Aorta (tissue), 5 donors: ENCODE results near the gene METTL26. TPM values are rescaled to one million over a fixed set of nuclear protein-coding genes. Genes with fewer than 3 reads are reported as not detected.

Experiments
- ATAC-seq: fragments of 200-7000 bp; cut with Tn5 transposase; one replicate; pipeline ENCODE4 v1.9.1; 2022; ENCODE audit warnings: moderate library complexity; ENCODE audit not compliant: low FRiP score
- DNase-seq, 2 donors: peaks; one replicate each; pipeline ENCODE4 v3.0.0-alpha.2; 2020
- H3K27ac ChIP-seq, 2 donors: one replicate each; pipeline ENCODE4 v1.5.1; 2013; ENCODE audit warnings: low read length in 2 of 2, mild to moderate bottlenecking in 2 of 2, moderate library complexity in 2 of 2, control low read depth in 1 of 2, inconsistent platforms in 1 of 2, low read depth in 1 of 2
- H3K27me3 ChIP-seq, 2 donors: one replicate each; pipeline ENCODE4 v1.6.1; 2013; ENCODE audit warnings: control low read depth in 1 of 2, low read length in 1 of 2, mild to moderate bottlenecking in 1 of 2, moderate library complexity in 1 of 2; ENCODE audit not compliant: insufficient read depth in 2 of 2, control insufficient read depth in 1 of 2
- H3K36me3 ChIP-seq, 2 donors: one replicate each; pipeline ENCODE4 v1.6.1; 2013; ENCODE audit warnings: control low read depth in 1 of 2, low read length in 1 of 2, mild to moderate bottlenecking in 1 of 2; ENCODE audit not compliant: insufficient read depth in 2 of 2, control insufficient read depth in 1 of 2
- H3K4me1 ChIP-seq, 2 donors: one replicate each; pipeline ENCODE4 v1.6.1; 2013; ENCODE audit warnings: low read length in 2 of 2, control low read depth in 1 of 2, mild to moderate bottlenecking in 1 of 2, moderate library complexity in 1 of 2; ENCODE audit not compliant: insufficient read depth in 2 of 2, control insufficient read depth in 1 of 2
- H3K4me3 ChIP-seq, 2 donors: one replicate each; pipeline ENCODE4 v1.5.1; 2013; ENCODE audit warnings: low read length in 2 of 2, control low read depth in 1 of 2, mild to moderate bottlenecking in 1 of 2
- H3K9me3 ChIP-seq: one replicate; pipeline ENCODE4 v1.6.1; 2013; ENCODE audit warnings: mild to moderate bottlenecking, low read length; ENCODE audit not compliant: control insufficient read depth
- WGBS, 2 donors: extraction: QIAGEN DNeasy Blood & Tissue Kit; methylation state at CpG; one replicate each; pipeline ENCODE4 v1.1.7; 2013; 5-methylcytosine and 5-hydroxymethylcytosine counted together
- intact Hi-C, 2 donors: fragments of 100-400 bp; cut with DNase I; formaldehyde crosslinking; loops; one replicate each; pipeline versions ENCODE4 v1.14.2 to v1.15.0; 2022
- polyA plus RNA-seq, 2 donors: library from polyadenylated mRNA; stranded (reverse); fragments of 200-250 nt; gene quantifications; one replicate each; pipeline ENCODE4 v1.2.3, GENCODE V29; 2013
- total RNA-seq, 2 donors: library from RNA; stranded (reverse); fragmentation: NEBNext Ultra II Directional; extraction: Animal tissue kit (Norgen Biotek cat#: 25700); gene quantifications; one replicate each; pipeline ENCODE4 v1.2.1, GENCODE V29; 2021
- donor health status: healthy with polysubstance abuse.
- donor health status: Bipolar disorder and iron deficiency.
- donor health status: DM: no; HTN: no; CAD: no.
- donor health status: DM: no; HTN: no; CAD: no.
- donor health status: DM: yes; HTN: yes; CAD: no.

METTL26 gene
- total and polyA plus RNA-seq, 4 donors: 45.2 to 158 (median 75.4) TPM

- Histone ChIP-seq H3K9me3 (no peaks in the 10 kb centered on the region), H3K36me3 (no peaks in the 10 kb centered on the region), H3K4me1 (no peaks in the 10 kb centered on the region), H3K27ac (no peak overlapping the region), H3K4me3 (no peak overlapping the region), H3K27me3 (no peaks in the 10 kb centered on the region)
- WGBS, 2 donors: 93 to 95% methylated on average over 39 of the region's 39 CpGs
- DNase-seq (no peak), ATAC-seq (peak; percentile 26)
- intact Hi-C loops: no loop called here
Observed at GRCh38 chr16:616733-617586, 19.1 kb downstream of the METTL26 start.

DNA sequence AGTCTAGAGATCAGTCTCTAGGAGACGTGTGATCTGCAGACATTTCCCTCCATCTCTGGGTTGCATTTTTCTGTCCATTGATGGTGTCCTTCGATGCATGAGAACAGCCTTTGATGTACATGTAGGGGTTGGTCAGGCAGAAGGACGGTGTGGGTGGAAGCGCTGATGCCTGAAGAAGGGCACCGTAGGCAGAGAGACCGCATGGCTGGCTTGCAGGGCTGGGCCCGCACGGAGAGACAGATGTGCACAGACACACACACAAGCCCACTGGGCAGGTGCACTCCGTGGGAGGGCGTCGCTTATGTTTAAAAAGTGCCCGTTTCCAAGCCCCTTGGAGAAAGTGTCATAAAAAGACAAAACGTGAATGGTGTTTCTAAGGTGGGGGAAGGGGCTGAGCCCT lies 21.0 kb downstream of the METTL26 start:
- intact Hi-C loops: no loop called here
- Histone ChIP-seq H3K27me3 (no peaks in the 10 kb centered on the region), H3K4me3 (no peak overlapping the region), H3K27ac (no peak overlapping the region), H3K36me3 (no peaks in the 10 kb centered on the region), H3K4me1 (no peaks in the 10 kb centered on the region), H3K9me3 (no peaks in the 10 kb centered on the region)
- WGBS, 2 donors: 95% methylated on average over 13 of the region's 13 CpGs
- ATAC-seq (no peak), DNase-seq (no peak)

GRCh38 chr16:610513-611381 lies 25.4 kb downstream of the METTL26 start:
- intact Hi-C loops: no loop called here
- H3K4me3 ChIP-seq: no peak overlapping the region
- no peaks in the 10 kb centered on the region for H3K36me3 ChIP-seq
- WGBS, 2 donors: 77 to 79% methylated on average over 28 of the region's 28 CpGs
- no peaks in the 10 kb centered on the region for H3K9me3 ChIP-seq
- H3K27me3 ChIP-seq: no peaks in the 10 kb centered on the region
- DNase-seq: no peak
- ATAC-seq: no peak
- no peaks in the 10 kb centered on the region for H3K4me1 ChIP-seq
- no peak overlapping the region for H3K27ac ChIP-seq

DNA sequence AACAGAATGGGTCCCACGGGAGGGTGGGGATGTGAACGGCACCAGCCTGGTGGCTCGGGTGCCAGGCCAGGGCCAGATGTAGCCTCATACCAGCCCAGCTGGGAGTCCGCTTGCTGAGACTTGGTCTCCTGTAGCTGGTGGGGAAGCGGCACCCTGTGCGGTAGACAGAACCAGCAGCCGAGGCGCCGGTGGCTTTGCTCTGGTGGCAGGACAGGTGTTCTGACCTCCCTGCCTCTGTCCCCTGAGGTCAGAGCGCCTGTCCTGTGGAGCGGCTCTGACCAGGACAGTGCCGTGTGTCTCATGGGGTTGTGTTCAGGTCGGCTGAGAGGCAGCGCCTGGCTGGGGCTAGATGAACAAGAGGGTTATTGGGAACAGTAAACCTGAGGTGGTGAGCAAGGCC lies 26.1 kb downstream of the METTL26 start:
- H3K27ac ChIP-seq: no peak overlapping the region
- intact Hi-C loops: no loop called here
- ATAC-seq (peak; percentile 33), DNase-seq (no peak)
- WGBS, 2 donors: 87 to 89% methylated on average over 14 of the region's 14 CpGs
- no peak overlapping the region for H3K4me3 ChIP-seq
- no peaks in the 10 kb centered on the region for H3K27me3 ChIP-seq
- H3K4me1 ChIP-seq: no peaks in the 10 kb centered on the region
- H3K36me3 ChIP-seq: no peaks in the 10 kb centered on the region
- H3K9me3 ChIP-seq: no peaks in the 10 kb centered on the region

DNA sequence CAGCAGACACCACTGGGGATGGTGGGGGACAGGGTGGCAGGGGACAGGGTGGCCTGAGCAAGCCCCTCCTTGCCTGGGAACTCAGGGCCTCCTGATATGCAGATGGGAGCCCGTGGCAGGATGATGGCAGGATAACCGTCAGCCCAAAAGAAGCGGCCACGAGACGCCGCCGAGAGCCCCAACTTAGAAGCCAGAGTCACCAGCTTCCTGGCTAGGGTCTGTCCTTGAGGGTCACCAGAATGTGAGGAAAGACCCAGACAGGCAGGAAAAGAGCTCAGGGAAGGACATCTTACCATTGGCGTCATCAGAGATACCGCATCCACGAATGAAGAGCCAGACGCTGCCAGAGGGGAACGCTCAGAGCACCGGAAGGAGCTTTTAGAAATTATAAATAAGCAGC lies 26.8 kb downstream of the METTL26 start:
- Histone ChIP-seq H3K9me3 (no peaks in the 10 kb centered on the region), H3K36me3 (no peaks in the 10 kb centered on the region), H3K27ac (no peak overlapping the region), H3K27me3 (no peaks in the 10 kb centered on the region), H3K4me3 (no peak overlapping the region), H3K4me1 (no peaks in the 10 kb centered on the region)
- ATAC-seq (no peak), DNase-seq (no peak)
- 86 to 87% methylated on average over 13 of the region's 13 CpGs for WGBS, 2 donors
- intact Hi-C loops: no loop called here

- DNase-seq (no peak), ATAC-seq (no peak)
- H3K36me3 ChIP-seq: no peaks in the 10 kb centered on the region
- no peak overlapping the region for H3K27ac ChIP-seq
- H3K9me3 ChIP-seq: no peaks in the 10 kb centered on the region
- no peaks in the 10 kb centered on the region for H3K4me1 ChIP-seq
- no peak overlapping the region for H3K4me3 ChIP-seq
- intact Hi-C loops: no loop called here
- WGBS, 2 donors: 80 to 82% methylated on average over 10 of the region's 10 CpGs
- H3K27me3 ChIP-seq: no peaks in the 10 kb centered on the region
Observed at GRCh38 chr16:608019-608418, 28.1 kb downstream of the METTL26 start.

DNA sequence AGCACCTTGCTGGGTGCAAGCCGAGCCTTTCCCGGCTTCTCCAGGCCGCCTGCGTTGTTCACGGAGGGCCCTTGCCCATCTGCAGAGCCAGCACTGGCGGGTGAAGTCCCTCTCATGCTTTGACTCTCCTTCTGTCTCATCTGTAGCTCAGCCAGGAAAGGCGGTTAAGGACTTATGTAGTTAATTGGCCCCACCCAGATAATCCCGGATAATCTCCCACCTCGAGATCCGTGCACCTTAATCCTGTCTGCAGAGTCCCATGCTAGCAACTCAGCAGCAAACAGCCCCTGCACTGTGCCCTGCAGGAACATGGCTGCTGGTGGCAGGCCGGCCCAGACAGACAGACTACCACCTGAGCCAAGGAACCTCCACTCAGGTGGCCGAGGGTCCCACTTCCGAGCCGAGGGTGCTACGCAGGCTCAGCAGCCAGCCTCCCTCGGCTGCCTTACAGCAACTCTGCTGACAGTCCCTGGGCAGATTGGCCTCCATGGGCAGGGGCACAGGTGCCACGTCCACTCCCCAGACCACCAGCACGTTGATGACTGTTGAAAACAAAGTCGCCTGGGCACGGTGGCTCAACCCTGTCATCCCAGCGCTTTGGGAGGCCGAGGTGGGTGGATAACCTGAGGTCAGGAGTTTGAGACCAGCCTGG lies 29.3 kb downstream of the METTL26 start:
- no peaks in the 10 kb centered on the region for H3K9me3 ChIP-seq
- 94 to 97% methylated on average over 22 of the region's 22 CpGs for WGBS, 2 donors
- H3K4me1 ChIP-seq: no peaks in the 10 kb centered on the region
- no peak for ATAC-seq
- H3K27me3 ChIP-seq: no peaks in the 10 kb centered on the region
- intact Hi-C loops: no loop called here
- H3K27ac ChIP-seq: no peak overlapping the region
- no peaks in the 10 kb centered on the region for H3K36me3 ChIP-seq
- no peak for DNase-seq
- H3K4me3 ChIP-seq: no peak overlapping the region

- H3K27ac ChIP-seq: no peak overlapping the region
- intact Hi-C loops: no loop called here
Observed at GRCh38 chr16:603933-604332, 32.2 kb downstream of the METTL26 start.

More at GRCh38 chr16:603933-604332, 32.2 kb downstream of the METTL26 start:
- no peaks in the 10 kb centered on the region for H3K4me1 ChIP-seq
- no peaks in the 10 kb centered on the region for H3K36me3 ChIP-seq
- 82 to 86% methylated on average over 5 of the region's 5 CpGs for WGBS, 2 donors
- H3K27me3 ChIP-seq: no peaks in the 10 kb centered on the region
- ATAC-seq (no peak), DNase-seq (no peak)
- no peaks in the 10 kb centered on the region for H3K9me3 ChIP-seq
- H3K4me3 ChIP-seq: no peak overlapping the region
